ENCODE measurements around the gene SPOCK1. TPM values are rescaled to one million over a fixed set of nuclear protein-coding genes. Genes with fewer than 3 reads are reported as not detected.

The SPOCK1 gene
- total RNA-seq, 1 donor from 2014 or later, result 900 TPM

- peaks cover 6% of the 10 kb centered on the region for H3K36me3 Mint-ChIP-seq (ENCODE audit: unreplicated experiment)
- no peak for TF ChIP-seq CTCF (IDR thresholded peaks at IDR 0.05)
- DNase-seq (ENCODE audit: extremely low spot score, unreplicated experiment), result no peak
- no peak overlapping the region for H3K4me3 Mint-ChIP-seq (ENCODE audit: unreplicated experiment)
- H3K9me3 Mint-ChIP-seq (ENCODE audit: unreplicated experiment), result no peaks in the 10 kb centered on the region
- no peaks in the 10 kb centered on the region for H3K4me1 Mint-ChIP-seq (ENCODE audit: unreplicated experiment)
- no peaks in the 10 kb centered on the region for H3K27me3 Mint-ChIP-seq (ENCODE audit: unreplicated experiment)
- no peak overlapping the region for H3K27ac Mint-ChIP-seq (ENCODE audit: unreplicated experiment)
These were observed 48.4 kb downstream of the SPOCK1 start for GRCh38 chr5:137450759-137451158.

- Mint-ChIP-seq H3K4me1 (ENCODE audit: unreplicated experiment) (no peaks in the 10 kb centered on the region), H3K4me3 (ENCODE audit: unreplicated experiment) (no peak overlapping the region), H3K27me3 (ENCODE audit: unreplicated experiment) (no peaks in the 10 kb centered on the region), H3K36me3 (ENCODE audit: unreplicated experiment) (peaks cover 6% of the 10 kb centered on the region), H3K9me3 (ENCODE audit: unreplicated experiment) (no peaks in the 10 kb centered on the region), H3K27ac (ENCODE audit: unreplicated experiment) (no peak overlapping the region)
- no peak for TF ChIP-seq CTCF (IDR thresholded peaks at IDR 0.05)
- DNase-seq (ENCODE audit: extremely low spot score, unreplicated experiment), result no peak
These were observed 50.3 kb downstream of the SPOCK1 start for GRCh38 chr5:137448868-137449267.

- peaks cover 2% of the 10 kb centered on the region for H3K4me1 Mint-ChIP-seq (ENCODE audit: unreplicated experiment)
These were observed 52.5 kb downstream of the SPOCK1 start for GRCh38 chr5:137446615-137447014.

GRCh38 chr5:137446151-137446550 lies 53.0 kb downstream of the SPOCK1 start:
- TF ChIP-seq CTCF (IDR thresholded peaks at IDR 0.05), result no peak
- no peaks in the 10 kb centered on the region for H3K27me3 Mint-ChIP-seq (ENCODE audit: unreplicated experiment)
- peaks cover 4% of the 10 kb centered on the region for H3K4me1 Mint-ChIP-seq (ENCODE audit: unreplicated experiment)

More at GRCh38 chr5:137446615-137447014, 52.5 kb downstream of the SPOCK1 start:
- Mint-ChIP-seq H3K27ac (ENCODE audit: unreplicated experiment) (no peak overlapping the region), H3K4me3 (ENCODE audit: unreplicated experiment) (no peak overlapping the region), H3K9me3 (ENCODE audit: unreplicated experiment) (no peaks in the 10 kb centered on the region), H3K27me3 (ENCODE audit: unreplicated experiment) (no peaks in the 10 kb centered on the region), H3K36me3 (ENCODE audit: unreplicated experiment) (peaks cover 6% of the 10 kb centered on the region)
- TF ChIP-seq CTCF (IDR thresholded peaks at IDR 0.05), result no peak
- DNase-seq (ENCODE audit: extremely low spot score, unreplicated experiment), result no peak

GRCh38 chr5:137442660-137443059 lies 56.5 kb downstream of the SPOCK1 start:
- Mint-ChIP-seq H3K27me3 (ENCODE audit: unreplicated experiment) (no peaks in the 10 kb centered on the region), H3K9me3 (ENCODE audit: unreplicated experiment) (no peaks in the 10 kb centered on the region), H3K4me1 (ENCODE audit: unreplicated experiment) (peaks cover 19% of the 10 kb centered on the region)

More at GRCh38 chr5:137446151-137446550, 53.0 kb downstream of the SPOCK1 start:
- DNase-seq (ENCODE audit: extremely low spot score, unreplicated experiment), result no peak
- H3K36me3 Mint-ChIP-seq (ENCODE audit: unreplicated experiment), result peaks cover 6% of the 10 kb centered on the region
- no peak overlapping the region for H3K4me3 Mint-ChIP-seq (ENCODE audit: unreplicated experiment)
- no peaks in the 10 kb centered on the region for H3K9me3 Mint-ChIP-seq (ENCODE audit: unreplicated experiment)
- H3K27ac Mint-ChIP-seq (ENCODE audit: unreplicated experiment), result no peak overlapping the region

More at GRCh38 chr5:137442660-137443059, 56.5 kb downstream of the SPOCK1 start:
- no peak overlapping the region for H3K4me3 Mint-ChIP-seq (ENCODE audit: unreplicated experiment)
- H3K27ac Mint-ChIP-seq (ENCODE audit: unreplicated experiment), result no peak overlapping the region
- no peak for DNase-seq (ENCODE audit: extremely low spot score, unreplicated experiment)
- H3K36me3 Mint-ChIP-seq (ENCODE audit: unreplicated experiment), result peaks cover 2% of the 10 kb centered on the region
- TF ChIP-seq CTCF (IDR thresholded peaks at IDR 0.05), result no peak

All from osteocyte (in vitro differentiated cells).